Measurements from ENCODE around the gene PCDHGA9. TPM values are rescaled to one million over a fixed set of nuclear protein-coding genes. Genes with fewer than 3 reads are reported as not detected.

Gene PCDHGA9
- total RNA-seq, 1 experiment from 2014 or later = 0.15 TPM

DNA sequence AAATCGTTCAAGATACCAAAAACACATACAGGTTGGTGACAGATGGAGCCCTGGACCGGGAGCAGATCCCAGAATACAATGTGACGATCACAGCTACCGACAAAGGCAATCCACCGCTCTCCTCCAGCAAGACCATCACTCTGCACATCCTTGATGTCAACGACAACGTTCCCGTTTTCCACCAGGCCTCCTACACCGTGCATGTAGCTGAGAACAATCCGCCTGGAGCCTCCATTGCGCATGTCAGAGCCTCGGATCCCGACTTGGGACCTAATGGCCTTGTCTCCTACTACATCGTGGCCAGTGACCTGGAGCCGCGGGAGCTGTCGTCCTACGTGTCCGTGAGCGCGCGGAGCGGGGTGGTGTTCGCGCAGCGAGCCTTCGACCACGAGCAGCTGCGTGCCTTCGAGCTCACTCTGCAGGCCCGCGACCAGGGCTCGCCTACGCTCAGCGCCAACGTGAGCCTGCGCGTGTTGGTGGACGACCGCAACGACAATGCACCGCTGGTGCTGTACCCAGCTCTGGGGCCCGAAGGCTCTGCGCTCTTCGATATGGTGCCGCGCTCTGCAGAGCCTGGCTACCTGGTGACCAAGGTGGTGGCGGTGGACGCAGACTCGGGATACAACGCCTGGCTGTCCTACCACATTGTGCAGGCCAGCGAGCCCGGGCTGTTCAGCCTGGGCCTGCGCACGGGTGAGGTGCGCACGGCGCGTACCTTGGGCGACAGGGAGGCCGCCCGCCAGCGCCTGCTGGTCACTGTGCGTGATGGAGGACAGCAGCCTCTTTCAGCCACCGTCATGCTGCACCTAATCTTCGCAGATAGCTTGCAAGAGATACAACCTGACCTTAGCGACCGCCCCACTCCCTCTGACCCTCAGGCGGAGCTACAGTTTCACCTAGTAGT lies 30.8 kb upstream of the PCDHGA9 start:
- in situ Hi-C loops (cut with HindIII; ENCODE audit: low pct_unique_long_range_greater_than_20kb, low sequenced_read_pairs) (no loop called here), intact Hi-C loops (cut with micrococcal nuclease; ENCODE audit: unreplicated experiment) (no loop called here)
- ChIA-PET POLR2A (no interaction called here), CTCF (no interaction called here)
- Histone ChIP-seq H3K4me1 (ENCODE audit: control insufficient read depth, insufficient read depth, low read length) (no peaks in the 10 kb centered on the region), H3K27me3 (ENCODE audit: control insufficient read depth, insufficient read depth, low read length) (no peaks in the 10 kb centered on the region), H3K9me3 (ENCODE audit: control insufficient read depth, insufficient read depth, low read depth, low read length) (peaks cover 7% of the 10 kb centered on the region; the same call in 1 of the 2 replicates), H3K27ac (ENCODE audit: low read length) (no peak overlapping the region), H3K4me3 (ENCODE audit: low read depth in 2 of 2, low read length in 2 of 2) (no peak overlapping the region), H3K36me3 (ENCODE audit: control insufficient read depth, insufficient read depth, low read length) (no peaks in the 10 kb centered on the region)
- no peak for ATAC-seq
- TF ChIP-seq, protein P1, sequence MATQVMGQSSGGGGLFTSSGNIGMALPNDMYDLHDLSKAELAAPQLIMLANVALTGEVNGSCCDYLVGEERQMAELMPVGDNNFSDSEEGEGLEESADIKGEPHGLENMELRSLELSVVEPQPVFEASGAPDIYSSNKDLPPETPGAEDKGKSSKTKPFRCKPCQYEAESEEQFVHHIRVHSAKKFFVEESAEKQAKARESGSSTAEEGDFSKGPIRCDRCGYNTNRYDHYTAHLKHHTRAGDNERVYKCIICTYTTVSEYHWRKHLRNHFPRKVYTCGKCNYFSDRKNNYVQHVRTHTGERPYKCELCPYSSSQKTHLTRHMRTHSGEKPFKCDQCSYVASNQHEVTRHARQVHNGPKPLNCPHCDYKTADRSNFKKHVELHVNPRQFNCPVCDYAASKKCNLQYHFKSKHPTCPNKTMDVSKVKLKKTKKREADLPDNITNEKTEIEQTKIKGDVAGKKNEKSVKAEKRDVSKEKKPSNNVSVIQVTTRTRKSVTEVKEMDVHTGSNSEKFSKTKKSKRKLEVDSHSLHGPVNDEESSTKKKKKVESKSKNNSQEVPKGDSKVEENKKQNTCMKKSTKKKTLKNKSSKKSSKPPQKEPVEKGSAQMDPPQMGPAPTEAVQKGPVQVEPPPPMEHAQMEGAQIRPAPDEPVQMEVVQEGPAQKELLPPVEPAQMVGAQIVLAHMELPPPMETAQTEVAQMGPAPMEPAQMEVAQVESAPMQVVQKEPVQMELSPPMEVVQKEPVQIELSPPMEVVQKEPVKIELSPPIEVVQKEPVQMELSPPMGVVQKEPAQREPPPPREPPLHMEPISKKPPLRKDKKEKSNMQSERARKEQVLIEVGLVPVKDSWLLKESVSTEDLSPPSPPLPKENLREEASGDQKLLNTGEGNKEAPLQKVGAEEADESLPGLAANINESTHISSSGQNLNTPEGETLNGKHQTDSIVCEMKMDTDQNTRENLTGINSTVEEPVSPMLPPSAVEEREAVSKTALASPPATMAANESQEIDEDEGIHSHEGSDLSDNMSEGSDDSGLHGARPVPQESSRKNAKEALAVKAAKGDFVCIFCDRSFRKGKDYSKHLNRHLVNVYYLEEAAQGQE (IDR thresholded peaks at IDR 0.05; ENCODE audit: insufficient read depth in 1 of 2, low read depth in 2 of 2, low read length in 1 of 2) = no peak
- no peak for TF ChIP-seq POLR2AphosphoS5 (IDR thresholded peaks at IDR 0.05; ENCODE audit: low read depth, low read length)
- TF ChIP-seq, protein P2, sequence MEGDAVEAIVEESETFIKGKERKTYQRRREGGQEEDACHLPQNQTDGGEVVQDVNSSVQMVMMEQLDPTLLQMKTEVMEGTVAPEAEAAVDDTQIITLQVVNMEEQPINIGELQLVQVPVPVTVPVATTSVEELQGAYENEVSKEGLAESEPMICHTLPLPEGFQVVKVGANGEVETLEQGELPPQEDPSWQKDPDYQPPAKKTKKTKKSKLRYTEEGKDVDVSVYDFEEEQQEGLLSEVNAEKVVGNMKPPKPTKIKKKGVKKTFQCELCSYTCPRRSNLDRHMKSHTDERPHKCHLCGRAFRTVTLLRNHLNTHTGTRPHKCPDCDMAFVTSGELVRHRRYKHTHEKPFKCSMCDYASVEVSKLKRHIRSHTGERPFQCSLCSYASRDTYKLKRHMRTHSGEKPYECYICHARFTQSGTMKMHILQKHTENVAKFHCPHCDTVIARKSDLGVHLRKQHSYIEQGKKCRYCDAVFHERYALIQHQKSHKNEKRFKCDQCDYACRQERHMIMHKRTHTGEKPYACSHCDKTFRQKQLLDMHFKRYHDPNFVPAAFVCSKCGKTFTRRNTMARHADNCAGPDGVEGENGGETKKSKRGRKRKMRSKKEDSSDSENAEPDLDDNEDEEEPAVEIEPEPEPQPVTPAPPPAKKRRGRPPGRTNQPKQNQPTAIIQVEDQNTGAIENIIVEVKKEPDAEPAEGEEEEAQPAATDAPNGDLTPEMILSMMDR (IDR thresholded peaks at IDR 0.05) = no peak
- no peak for DNase-seq (ENCODE audit: low read depth, low spot score)
- no TSS peak for BruUV-seq (replicated peaks)

DNA sequence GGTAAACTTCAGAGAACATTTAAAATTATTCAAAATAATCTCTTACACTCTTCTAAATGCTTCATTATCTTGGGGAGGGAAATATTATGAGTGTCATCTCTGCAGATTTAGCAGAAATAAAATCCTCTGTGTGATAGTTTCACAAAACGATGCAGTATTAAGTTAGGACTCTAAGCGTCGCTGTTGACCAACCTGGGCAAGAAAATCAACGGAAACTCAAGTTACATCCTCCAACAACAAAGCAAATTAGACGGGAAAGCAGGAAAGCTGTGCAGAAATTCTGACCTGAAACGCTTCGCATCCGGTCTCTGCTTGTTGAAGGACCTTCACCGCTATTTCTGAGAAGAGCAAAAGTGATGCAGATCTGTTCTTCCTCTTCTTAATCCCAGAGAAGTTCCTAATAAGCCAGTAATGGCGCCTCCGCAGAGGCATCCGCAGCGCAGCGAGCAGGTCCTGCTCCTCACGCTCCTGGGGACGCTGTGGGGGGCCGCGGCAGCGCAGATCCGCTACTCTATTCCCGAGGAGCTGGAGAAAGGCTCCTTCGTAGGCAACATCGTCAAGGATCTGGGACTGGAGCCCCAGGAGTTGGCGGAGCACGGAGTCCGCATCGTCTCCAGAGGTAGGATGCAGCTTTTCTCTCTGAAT lies 28.8 kb upstream of the PCDHGA9 start, which contains the start of gene PCDHGA6:
TSS of gene PCDHGA6 (plus strand) at position 219 of the 645 bp plus-strand sequence. CDS start at position 412, 193 bp downstream.
- in situ Hi-C loops (cut with HindIII; ENCODE audit: low pct_unique_long_range_greater_than_20kb, low sequenced_read_pairs) (no loop called here), intact Hi-C loops (cut with micrococcal nuclease; ENCODE audit: unreplicated experiment) (no loop called here)
- ATAC-seq (no peak), DNase-seq (ENCODE audit: low read depth, low spot score) (no peak)
- ChIA-PET POLR2A (interaction anchor here (0.6 kb wide), 2 partner anchors 57 to 861 kb away, joined by 4 read pairs; no protein-coding TSS in a partner anchor), CTCF (no interaction called here)
- no peaks in the 10 kb centered on the region for H3K36me3 ChIP-seq (ENCODE audit: control insufficient read depth, insufficient read depth, low read length)
- H3K9me3 ChIP-seq (ENCODE audit: control insufficient read depth, insufficient read depth, low read depth, low read length) = peaks cover 7% of the 10 kb centered on the region; the same call in 1 of the 2 replicates
- H3K27me3 ChIP-seq (ENCODE audit: control insufficient read depth, insufficient read depth, low read length) = no peaks in the 10 kb centered on the region
- TF ChIP-seq, protein P2 (IDR thresholded peaks at IDR 0.05) = no peak
- TF ChIP-seq POLR2AphosphoS5 (IDR thresholded peaks at IDR 0.05; ENCODE audit: low read depth, low read length) (no peak), TCF7L2 (IDR thresholded peaks at IDR 0.05; ENCODE audit: low read depth, low read length) (no peak), SIN3A (IDR thresholded peaks at IDR 0.05; ENCODE audit: borderline replicate concordance, insufficient read depth, low read depth, low read length) (no peak)
- TF ChIP-seq, protein P1 (IDR thresholded peaks at IDR 0.05; ENCODE audit: insufficient read depth in 1 of 2, low read depth in 2 of 2, low read length in 1 of 2) = no peak
- no peak within 1 kb of the TSS for H3K4me3 ChIP-seq (ENCODE audit: low read depth in 2 of 2, low read length in 2 of 2)
- no peaks in the 10 kb centered on the region for H3K4me1 ChIP-seq (ENCODE audit: control insufficient read depth, insufficient read depth, low read length)
- no peak within 1 kb of the TSS for H3K27ac ChIP-seq (ENCODE audit: low read length)
- BruUV-seq (replicated peaks) = no TSS peak

Data from Panc1 (cell line).